Epithelial cell of esophagus (primary cell): Measurements from ENCODE around the gene EXOC6B.

Experiments used
- DNase-seq: peaks from one replicate; pipeline ENCODE4 v3.0.0; 2010; ENCODE audit warnings: low read depth
- H3K4me3 ChIP-seq: 2 replicates; pipeline ENCODE4 v1.5.1; 2011; ENCODE audit warnings: mild to moderate bottlenecking, low read length, control low read depth
- CTCF ChIP-seq: IDR thresholded peaks from 2 replicates; pipeline ENCODE4 v1.5.1; 2011; ENCODE audit warnings: low read depth, mild to moderate bottlenecking, low read length, control low read depth, inconsistent platforms; ENCODE audit not compliant: insufficient read depth; ENCODE audit errors: missing control alignments

The EXOC6B gene

DNA sequence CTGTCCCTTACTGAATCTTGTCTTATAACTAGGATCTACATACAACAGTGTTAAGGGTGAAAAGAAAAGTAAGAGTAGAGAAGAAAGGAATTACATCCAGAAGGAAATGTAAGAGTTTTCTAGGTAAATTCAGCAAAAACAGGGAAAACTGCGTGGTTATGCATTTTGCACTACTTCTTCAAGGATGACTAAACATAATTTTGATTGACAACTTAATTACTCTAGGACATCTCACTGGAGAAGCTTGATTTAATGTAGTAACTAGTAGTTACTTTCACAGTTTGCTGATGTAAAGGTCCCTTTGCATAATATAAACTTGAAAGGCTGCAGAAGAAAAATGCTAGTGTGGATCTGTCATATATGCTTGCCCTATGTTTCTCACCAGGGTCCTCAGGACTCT, 464.8 kb downstream of the EXOC6B start:
- H3K4me3 ChIP-seq = no peak overlapping the region
- no peak for TF ChIP-seq CTCF
- no peak for DNase-seq

DNA sequence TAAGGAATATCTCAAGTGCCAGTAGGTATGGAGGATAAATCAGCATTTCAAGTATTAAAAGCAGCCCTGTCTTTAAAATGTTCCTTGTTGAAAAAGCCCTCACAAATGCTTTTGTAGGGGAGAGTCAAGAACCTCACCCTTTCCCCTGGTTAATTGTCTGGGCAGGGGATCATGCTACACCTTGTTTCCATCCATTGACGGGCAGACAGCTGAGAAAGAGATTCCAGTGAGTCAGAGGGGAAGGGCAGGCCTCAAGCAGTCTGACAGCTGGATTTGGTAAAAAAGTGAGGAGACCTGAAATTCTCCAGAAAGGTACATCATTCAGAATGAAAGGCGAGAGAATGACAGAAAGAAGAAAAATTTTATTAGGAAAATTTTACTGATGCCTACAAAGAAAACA, 475.0 kb downstream of the EXOC6B start:
- peak; percentile 86 for DNase-seq
- no peak overlapping the region for H3K4me3 ChIP-seq
- no peak for TF ChIP-seq CTCF

DNA sequence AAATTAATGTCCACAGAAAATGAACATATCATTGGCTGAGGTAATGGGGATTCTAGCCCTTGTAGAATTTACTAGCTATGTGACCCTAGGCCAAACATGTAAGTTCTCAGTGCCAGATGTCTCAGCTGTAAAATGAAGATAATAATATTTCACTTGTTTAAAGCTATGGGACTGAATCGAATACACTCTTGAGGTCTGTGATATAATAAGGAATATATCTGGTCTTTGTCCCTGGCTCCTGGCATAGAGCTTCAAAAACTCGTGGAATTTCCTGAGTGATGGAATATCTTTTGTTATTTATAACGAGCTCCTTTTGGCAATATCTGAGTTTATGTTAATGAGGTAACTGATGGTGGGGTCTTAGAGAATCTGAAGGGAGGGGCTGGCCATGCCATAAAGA, 476.8 kb downstream of the EXOC6B start:
- TF ChIP-seq CTCF = no peak
- no peak overlapping the region for H3K4me3 ChIP-seq
- DNase-seq = no peak

GRCh38 chr2:72347081-72347480, 478.8 kb downstream of the EXOC6B start:
- no peak overlapping the region for H3K4me3 ChIP-seq
- DNase-seq = no peak
- TF ChIP-seq CTCF = no peak

DNA sequence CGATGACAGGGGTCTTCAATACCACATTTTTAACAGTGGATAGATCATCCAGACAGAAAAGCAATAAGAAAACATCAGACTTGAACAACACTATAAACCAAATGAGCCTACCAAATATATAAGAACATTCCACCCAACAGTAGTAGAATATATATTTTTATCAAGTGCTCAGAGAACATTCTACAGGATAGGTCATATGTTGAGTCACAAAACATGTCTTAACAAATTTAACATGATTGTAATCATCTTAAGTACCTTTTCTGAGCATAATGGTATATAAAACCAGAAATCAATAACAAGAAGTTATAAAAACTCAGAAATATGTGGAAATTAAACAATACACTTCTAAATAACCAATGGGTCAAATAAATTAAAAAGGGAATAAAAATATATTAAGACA, 484.2 kb downstream of the EXOC6B start:
- peak; percentile 58 for DNase-seq
- H3K4me3 ChIP-seq = no peak overlapping the region
- TF ChIP-seq CTCF = no peak

- no peak for DNase-seq
- no peak overlapping the region for H3K4me3 ChIP-seq
- TF ChIP-seq CTCF = no peak
Measured at GRCh38 chr2:72340665-72341064, 485.2 kb downstream of the EXOC6B start.

DNA sequence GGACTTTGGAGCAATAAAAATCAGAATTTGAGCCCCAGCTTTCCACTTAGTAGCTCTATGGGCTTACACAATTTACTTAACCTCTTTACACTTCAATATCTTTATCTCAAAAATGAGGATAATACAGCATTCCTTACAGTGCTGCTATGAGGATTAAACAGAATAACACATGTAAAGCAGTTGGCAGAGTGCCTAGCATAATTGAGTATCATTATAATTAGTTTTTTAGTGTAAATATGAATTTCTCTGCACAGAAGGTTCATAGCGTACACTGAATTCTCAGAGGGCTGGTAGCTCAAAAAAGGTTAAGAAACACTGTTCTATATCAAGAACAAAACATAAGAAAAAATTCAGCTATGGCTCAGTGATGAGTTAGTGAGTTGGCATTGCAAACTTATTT, 487.8 kb downstream of the EXOC6B start:
- TF ChIP-seq CTCF = no peak
- H3K4me3 ChIP-seq = no peak overlapping the region
- no peak for DNase-seq
